GM21423 (cell line): Measurements from ENCODE around the gene WTIP.
A peak's percentile ranks its signal among the peaks of the same experiment; 100 is the strongest.
"Not testable (repeated sequence)": the region's sequence is repeated elsewhere in the genome, so short reads cannot be mapped to it uniquely, and the experiment has no call there.

ENCODE experiments used
- ATAC-seq: cut with Tn5 transposase; IDR thresholded peaks from one replicate; pipeline ENCODE4 v1.9.1; 2021; ENCODE audit warnings: mild to moderate bottlenecking, moderate library complexity; ENCODE audit not compliant: unreplicated experiment

WTIP gene

GRCh38 chr19:34502582-34503411 is 21.2 kb downstream of the WTIP start:
- ATAC-seq, result no peak

- no peak for ATAC-seq
These were observed 22.1 kb downstream of the WTIP start for GRCh38 chr19:34503531-34504272.

DNA sequence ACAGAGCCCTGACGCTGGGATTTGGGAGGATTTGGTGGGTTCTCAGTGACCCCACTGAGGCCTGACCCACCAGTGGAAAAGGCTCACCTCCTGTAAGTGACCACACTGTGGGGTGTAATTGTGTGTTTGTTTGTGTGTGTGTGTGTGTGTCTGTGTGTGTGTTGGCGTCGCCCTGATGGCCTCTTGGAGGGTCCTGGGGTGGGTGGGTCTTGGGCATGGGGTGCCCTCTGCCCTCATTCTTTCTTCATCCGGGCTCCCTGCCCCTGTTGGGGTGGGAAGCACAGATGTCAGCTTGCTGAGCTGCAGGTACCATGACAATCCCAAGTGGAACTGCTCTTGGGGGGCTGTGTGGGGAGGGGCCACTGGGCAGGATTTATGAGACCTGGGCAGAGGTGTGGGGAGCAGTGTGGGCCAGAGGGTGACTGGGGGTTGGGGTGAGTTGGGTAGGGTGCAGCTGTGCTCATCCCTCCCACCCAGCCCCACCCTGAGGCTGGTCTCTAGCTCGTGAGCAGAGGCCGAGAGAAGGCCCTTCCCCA is 22.8 kb downstream of the WTIP start:
- no peak for ATAC-seq

- no peak for ATAC-seq
These were observed 23.3 kb downstream of the WTIP start for GRCh38 chr19:34504809-34505291.

- ATAC-seq, result no peak
These were observed 23.9 kb downstream of the WTIP start for GRCh38 chr19:34505321-34506025.

- ATAC-seq, result no peak
These were observed 24.4 kb downstream of the WTIP start for GRCh38 chr19:34506026-34506370.

DNA sequence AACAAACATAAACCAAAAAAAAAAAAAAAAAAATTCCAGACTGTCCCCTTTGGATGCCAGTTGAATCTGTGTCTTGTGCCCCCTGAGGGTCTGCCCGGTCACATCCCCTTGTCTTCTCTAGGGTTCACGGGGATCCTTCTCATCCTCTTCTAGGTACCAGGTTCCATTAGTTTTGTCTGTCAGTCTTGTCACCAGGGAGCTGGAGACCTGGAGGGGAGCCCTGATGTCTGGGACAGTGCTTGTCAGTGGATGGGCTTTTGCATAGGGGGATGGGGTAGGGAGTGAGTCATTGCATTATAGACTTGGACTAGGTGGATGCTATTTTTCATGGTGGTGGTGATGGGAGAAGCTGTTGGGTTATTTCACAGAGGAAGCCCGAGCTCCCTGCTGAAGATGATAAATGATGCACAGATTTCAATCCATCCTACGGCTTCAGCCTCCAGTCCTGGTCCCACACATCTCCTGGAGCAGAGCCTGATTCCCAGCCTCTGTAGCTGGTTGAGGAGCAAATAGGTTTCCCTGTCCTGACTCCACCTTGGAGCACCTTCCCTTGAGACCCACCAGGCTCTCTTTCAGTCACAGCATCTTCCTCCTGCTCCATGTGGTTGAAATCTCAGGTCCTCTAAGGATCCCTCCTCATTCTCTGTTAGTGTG is 26.0 kb downstream of the WTIP start:
- no peak for ATAC-seq

- ATAC-seq, result no peak
These were observed 27.0 kb downstream of the WTIP start for GRCh38 chr19:34508540-34508939.

DNA sequence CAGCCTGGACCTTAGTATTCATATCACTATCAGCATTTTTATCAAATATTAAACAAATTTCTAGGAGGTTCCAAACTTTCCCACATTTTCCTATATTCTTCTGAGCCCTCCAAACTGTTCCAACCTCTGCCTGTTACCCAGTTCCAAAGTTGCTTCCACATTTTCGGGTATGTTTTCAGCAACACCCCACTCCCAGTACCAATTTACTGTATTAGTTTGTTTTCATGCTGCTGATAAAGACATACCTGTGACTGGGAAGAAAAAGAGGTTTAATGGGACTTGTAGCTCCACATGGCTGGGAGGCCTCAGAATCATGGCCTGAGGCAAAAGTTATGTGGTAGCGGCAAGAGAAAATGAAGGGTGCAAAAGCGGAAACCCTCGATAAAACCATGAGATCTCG is 29.3 kb downstream of the WTIP start:
- not testable (repeated sequence) for ATAC-seq

DNA sequence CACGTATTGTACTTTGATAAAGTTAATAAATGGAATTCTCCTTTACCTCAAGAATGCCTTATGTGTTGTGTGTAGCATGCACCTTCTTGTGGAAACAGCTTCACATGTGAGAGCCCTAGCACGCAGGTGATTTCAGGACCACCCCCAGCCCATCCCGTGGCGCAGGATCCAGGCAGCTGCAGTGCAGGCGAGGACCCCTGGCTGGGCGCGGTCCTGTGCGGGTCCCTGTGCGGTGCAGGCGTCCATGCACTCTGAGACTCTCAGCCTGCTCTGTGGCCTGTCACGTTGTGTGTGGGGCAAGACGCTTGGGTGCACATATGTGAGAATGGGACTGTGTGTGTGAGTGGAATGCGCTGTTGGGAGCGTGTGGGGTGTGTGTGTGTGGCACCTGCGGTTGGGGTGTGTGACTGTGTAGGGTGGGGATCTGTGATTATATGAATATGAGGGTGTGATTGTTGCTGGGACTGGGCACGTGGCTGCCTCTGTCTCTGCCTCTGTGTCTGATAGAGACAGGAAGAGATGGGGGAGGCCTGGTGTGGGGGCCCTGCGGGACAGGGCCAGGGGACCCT is 30.8 kb downstream of the WTIP start:
- ATAC-seq, result no peak

- ATAC-seq, result no peak
These were observed 32.2 kb downstream of the WTIP start for GRCh38 chr19:34513767-34514166.

- ATAC-seq, result no peak
These were observed 38.0 kb downstream of the WTIP start for GRCh38 chr19:34519602-34520001.

- no peak for ATAC-seq
These were observed 41.9 kb downstream of the WTIP start for GRCh38 chr19:34523408-34523807.

DNA sequence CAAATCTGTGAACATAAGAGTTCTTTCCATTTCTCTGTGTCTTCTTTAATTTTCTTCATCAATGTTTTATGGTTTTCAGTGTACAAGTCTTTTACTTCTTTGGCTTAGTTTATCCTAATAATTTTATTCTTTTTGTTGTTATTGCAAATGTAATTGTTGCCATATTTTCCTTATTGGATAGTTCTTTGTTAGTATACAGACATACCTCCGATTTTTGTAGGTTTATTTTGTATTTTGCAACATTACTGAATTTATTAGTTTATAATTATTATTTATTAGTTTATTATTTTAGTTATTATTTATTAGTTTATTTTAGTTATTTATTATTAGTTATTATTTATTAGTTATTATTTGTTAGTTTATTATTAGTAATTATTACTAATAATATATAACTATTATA is 43.4 kb downstream of the WTIP start:
- ATAC-seq, result no peak

- no peak for ATAC-seq
These were observed 52.6 kb downstream of the WTIP start for GRCh38 chr19:34534206-34534605.

DNA sequence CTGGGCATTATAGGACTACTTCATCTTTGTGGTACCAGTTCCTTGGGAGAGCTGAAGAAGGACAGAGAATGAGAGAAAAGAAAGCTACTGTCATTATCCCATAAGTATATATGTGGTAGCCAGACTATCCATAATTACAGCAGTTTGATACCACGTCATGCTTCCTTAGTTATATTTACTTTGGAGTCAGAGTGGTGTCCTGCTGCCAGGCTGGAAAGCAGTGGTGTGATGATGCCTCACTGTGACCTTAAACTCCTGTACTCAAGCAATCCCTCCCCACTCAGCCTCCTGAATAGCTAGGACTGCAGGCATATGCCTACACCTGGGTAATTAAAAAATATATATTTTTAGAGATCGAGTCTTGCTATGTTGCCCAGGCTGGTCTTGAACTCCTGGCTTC is 57.8 kb downstream of the WTIP start:
- no peak for ATAC-seq

DNA sequence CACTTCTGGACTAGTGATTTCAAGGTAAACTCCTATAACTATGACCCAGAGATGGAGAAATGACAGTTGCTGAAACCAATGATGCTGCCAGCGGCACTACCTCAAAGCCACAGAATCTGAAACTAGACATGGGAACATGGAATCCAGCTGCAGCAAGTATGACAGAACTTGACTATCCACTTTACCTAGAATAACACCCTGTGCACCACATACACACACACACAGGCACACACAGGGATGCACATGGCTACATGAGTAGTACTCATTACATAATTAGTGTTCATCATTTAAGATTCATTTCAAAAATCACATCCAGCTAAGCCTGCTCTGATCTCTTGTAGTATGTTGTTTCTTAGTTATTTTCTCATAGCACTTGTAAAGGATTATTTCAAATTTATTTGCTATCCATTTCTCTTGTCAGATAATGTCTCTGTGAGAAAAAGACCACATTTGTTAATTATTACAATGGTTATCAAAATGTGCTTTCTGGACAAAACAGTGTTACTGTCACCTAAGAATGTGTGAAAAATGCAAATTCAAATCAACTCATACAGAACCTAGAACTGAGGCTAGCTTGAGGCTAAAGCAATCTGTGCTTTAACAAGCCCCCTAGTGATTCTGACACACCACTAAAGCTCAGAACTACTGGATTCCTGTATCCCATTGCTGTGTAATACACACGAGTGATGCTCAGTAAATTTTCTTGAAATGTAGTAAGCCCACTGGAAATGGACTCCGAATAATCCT is 59.4 kb downstream of the WTIP start:
- peak; percentile 59 for ATAC-seq

DNA sequence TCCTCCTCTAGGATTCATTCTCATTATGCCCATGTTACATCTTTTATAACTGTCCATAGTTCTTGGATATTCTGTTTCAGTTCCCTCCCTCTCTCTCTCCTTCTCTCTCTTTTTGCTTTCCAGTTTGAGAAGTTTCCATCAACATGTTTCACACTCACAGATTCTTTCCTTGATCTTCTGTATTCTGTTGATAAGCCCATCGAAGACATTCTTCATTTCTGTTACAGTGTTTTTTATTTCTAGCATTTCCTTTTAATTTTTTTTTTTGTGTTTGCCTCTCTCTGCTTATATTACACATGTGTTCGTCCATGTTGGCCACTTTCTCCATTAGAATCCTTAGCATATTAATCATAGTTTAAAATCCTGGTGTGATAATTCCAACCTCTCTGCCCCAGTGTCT is 68.3 kb downstream of the WTIP start:
- ATAC-seq, result no peak

DNA sequence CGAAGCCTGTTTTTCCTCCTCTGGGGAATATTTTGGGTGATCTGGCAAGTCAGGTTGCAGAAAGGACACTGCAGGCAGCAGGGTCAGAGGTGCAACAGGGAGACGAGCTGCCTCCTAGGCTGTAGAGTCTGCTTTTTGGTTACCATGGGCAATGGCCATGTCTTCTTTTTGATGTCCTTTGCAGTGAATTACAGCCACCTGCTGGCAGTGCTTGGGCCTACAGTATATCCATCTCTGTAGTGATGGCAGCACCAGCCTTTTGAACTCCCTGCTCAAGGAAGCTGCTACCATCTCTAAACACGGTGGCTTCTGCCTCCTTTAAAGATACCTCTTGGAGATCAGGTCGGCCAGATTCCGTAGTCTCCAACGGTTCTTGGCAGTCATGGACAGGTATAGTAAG is 73.9 kb downstream of the WTIP start:
- ATAC-seq, result no peak

GRCh38 chr19:34556488-34556887 is 74.9 kb downstream of the WTIP start:
- no peak for ATAC-seq
